ENCODE data around the gene SPDL1.
"Not testable (repeated sequence)": the region's sequence is repeated elsewhere in the genome, so short reads cannot be mapped to it uniquely, and the experiment has no call there.

Gene SPDL1

DNA sequence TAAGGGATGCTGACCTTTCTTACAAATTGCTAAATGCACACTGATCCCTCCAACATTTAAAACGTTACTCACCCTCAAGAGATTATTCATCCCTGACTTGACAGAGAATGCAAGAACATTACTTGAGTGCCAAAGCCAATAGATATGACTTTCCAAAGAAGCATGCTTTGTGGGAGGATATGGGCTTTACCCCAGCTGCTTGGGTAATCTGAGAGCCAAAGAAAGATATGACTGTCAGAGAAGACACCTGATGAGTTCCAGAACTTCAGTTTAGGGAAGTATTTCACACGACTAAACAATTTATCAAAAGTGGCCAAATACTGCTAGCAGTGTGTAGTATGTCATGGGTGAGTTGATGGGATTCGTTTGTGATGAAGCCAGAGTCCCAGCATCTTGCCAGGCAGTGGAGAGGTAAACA is 7.4 kb upstream of the SPDL1 start:
- peak; percentile 91 for DNase-seq

DNA sequence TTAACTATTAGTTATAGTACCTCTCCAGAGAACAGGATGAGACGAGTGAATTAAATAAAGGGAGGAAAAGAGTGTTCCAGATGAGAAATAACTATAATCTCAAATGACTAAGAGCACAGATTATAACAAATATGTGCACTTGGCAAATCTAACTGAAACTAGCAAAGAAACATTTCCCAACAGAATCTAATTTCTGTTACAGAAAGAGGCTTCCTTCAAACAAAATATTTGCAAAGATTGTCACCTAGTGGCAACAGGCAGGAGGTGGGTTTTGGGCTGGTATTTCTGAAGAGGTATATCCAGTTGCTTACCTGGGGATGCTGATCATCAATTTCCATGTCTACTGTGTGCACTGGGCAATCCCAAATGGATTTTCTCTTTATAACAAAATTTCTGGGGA is 5.6 kb upstream of the SPDL1 start:
- peak; percentile 51 for DNase-seq

DNA sequence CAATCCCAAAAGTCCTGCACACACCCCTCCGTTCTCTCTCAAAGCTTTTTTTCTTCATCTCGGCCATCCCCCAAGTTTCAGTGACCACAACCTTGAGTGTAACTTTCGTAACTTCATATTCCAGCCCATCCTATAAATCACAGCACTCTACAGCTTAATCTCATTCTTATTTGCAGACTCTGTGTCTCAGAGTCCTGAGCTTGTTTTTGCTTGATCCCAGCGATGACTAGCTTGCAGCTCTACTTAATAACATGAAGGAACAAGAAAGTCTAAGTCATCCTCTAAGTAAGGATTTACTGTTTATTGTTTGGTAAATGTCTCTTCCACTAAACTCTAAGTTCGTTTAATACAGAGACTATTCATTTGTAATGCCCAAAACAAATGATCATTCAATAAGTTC is 2.6 kb upstream of the SPDL1 start:
- no peak for DNase-seq

DNA sequence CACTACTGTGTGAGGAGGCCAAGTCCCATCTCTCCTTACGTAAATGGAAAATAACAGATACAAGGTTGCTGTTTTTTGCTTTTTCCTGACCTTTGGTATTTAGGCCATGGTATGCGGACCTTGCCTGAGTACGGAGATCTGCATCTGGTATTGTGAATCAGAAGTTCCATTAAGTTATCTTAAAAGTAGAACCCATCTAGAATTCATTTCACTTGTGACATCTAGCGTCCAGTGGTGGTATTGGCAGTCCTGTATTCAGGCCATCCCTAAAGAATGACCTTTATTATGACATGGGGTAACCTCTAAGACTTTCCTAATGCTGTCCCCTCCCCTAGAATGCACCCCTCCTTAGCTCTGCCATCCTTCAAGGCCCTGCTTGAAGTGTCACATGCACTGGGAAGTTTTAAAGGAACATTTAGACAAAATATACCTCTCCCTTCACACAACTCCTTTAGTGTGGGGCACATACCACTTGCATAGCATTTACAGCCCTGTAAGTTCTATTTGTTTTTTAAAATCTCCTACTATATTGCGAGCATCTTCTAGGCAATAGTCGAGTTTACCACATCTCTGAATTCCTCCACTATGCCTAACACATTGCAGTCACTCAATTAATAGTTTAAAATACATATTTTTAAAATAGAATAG is 1.9 kb upstream of the SPDL1 start:
- DNase-seq, result peak; percentile 70

DNA sequence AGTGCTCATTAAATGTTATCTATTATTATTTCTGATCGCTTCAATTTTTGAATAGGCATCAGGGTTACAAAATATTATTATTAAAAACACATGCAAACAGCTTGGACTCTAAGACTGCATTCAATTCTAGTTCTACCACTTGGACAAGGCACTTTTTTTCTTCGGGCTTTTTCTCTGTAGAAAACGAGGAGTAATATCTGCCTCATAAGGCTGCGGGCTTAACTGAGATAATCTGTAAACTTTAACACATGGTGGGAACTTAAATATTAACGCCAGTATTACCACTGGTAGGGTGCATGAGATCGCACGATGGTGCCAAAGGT is 511 bp upstream of the SPDL1 start:
- no peak for DNase-seq

DNA sequence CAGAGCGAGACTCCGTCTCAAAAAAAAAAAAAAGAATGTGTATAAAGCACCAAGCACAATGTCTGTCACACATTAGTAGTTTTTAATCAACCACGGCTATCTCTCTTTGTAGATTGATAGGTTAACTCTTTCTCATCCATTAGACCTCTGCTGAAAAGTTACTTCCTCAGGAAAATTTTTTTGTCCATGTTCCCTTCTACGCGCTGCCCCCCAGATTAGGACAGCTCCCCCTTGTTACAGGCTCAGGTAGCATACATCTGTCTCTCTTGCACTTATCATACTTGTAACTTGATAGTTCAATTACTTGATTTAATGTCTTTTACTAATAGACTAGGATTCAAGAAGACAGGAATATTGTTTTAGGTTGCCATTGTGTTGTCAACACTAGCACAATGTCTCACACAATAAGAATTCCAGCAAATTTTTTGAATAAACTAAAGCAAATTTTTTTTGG is 1.5 kb downstream of the SPDL1 start:
- DNase-seq, result no peak

DNA sequence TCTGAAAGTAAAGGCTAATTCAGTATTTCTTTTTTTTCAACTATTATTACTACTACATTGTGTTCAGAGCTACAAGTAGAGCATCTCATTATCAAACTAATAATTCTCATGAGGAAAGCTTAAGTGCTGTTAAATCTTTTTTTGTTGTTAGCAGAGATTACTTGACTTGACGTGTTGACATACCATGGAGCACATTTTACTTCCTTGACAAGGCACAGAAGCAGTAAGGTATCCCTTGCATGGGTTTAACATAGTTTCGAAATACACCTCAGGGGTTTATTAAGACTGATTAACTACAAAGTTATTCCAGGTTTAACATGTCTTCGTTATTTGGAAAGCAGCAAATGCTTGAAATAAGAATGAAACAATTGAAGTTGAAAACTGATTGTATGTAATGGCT is 7.0 kb downstream of the SPDL1 start:
- DNase-seq, result no peak

DNA sequence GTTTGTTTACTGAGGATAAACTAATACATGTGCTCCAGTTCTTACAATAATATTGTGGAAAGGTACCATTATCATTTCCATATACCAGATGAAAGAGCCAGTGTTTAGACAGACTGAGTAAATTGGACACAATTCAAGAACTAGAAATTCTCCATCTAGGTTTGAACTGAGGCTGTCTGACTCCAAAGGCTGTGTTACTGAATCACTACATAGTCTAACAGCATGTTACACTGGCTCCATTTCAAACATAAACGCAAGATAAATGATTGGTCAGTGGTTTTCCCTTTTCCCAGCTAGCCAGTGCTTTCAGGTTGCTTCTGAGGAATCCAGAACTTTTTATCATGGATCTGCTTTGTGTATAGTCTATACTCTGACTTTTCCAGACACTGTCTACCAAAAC is 8.1 kb downstream of the SPDL1 start:
- DNase-seq, result no peak

DNA sequence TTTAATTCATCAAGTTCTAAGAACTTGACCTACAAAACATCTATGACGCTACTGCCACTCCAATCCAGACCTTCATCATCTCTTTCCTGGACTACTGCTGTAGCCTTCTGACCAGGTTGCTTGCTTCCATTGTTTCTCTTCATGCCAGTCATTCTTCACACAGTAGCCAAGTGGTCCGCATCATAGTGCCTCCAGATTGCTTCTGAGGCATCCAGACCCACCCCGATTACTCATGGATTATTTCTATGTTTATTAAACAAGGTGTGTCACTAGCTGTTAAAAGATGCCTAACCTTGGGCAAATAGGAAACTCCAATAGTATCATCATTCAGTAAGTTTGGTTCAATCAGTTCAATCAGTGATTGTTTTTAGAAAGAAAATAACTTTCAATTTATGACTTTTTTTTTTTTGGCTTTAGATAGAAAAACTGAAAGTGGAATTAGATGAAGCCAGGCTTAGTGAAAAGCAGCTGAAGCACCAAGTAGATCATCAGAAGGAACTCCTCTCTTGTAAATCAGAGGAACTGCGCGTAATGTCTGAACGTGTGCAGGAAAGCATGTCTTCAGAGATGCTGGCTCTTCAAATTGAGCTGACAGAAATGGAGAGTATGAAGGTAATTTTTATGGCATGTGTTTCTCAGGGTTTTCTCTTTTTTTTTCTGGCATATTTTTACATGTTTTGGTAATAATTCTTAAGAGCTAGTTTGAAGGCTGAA is 9.5 kb downstream of the SPDL1 start:
- no peak for DNase-seq

DNA sequence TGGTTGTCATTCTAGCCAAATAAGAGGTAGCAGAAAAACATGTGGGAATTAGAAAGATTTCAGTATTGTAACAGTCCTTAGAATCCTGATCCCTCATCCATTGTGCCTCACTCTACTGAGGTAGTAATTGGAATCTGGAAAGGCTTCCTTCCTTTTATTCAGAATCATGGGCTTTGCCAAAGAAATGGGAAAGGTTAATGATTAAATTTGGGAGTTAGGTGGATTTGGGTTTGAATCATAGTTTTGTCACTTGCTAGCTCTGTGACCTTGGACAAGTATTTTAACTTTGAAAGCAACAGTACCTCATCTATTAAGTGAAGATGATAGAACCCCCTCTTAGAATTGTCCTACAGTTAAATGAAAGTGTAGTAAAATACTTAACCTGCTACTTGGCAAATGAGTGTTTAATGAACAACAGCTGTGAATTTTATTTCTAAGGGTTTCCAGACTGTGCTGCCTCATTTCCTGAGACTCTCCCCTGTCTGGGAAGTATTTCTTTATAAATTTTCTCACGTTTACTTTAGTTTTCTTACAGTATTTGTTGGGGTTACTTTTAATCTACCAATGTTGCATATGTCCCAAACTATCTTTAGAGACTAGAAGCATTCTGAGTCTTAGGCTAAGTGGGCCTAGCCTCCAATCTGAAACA is 11.7 kb downstream of the SPDL1 start:
- DNase-seq, result peak; percentile 18

DNA sequence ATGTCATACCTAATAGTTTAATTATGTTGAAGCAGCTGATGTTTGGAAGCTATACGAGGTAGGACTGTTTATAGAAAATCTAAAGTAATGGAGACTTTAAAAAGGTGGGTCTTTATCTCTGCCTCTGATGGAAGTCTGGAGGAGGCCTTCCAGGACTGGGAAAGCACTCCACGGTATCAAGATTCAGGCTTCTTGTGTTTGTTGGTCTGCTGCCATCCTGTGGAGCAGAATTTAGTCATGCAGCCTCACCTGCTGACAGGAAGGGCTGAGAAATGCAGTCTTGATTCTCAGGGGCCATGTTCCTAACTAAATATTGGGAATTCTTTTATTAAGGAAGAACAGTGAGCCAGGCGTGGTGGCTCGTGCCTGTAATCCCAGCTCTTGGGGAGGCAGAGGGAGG is 15.9 kb downstream of the SPDL1 start:
- DNase-seq, result no peak

DNA sequence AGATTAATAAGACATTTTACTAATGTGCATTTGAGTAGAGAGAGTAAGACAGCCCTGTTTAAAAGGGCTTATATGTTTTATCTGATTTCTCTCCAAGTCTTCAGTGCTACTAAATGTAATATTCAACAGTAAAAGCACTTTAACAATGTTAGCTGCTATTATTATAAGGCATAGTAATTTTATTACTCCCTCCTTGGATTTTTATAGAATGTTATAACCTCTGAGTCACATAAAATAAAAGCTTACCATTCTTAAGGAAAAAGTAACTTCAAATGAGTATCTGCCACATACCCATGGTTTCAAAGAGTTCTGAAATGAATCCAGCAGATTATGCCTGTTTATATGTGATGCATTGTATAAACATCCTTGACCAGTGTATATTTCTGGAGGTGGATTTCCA is 19.0 kb downstream of the SPDL1 start:
- DNase-seq, result peak; percentile 60

DNA sequence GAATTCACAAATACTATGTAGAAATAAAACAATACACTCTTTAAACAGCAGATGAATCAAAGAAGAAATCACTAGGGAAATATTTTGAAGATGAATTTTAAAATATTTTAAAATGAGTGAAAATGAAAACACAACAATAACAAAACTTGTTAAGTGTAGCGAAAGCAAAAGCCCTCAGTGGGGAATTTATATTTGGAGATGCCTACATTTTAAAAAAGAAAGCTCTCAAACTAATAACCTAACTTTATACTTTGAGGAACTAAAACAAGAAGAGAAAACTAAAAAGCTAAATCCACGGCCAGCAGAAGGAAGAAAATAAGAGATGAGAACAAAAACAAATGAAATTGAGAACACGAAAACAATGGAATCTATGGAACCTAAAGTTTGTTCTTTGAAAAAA is 22.7 kb downstream of the SPDL1 start:
- no peak for DNase-seq

DNA sequence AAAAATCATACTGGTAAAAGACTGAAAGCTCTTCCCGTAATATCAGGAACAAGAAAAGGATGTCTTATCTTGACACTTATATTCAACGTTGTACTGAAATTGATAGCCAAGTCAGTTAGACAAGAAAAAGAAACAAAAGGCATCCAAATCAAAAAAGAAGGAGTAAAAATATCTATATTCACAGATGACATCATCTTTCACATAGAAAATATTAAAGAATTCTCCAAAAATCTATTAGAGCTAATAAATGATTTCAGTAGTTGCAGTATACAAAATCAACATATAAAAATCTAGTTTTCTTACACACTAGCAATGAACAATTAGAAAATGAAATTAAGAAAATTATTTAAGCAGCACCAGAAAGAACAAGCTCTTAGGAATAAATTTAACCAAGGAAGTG is 24.3 kb downstream of the SPDL1 start:
- DNase-seq, result no peak

DNA sequence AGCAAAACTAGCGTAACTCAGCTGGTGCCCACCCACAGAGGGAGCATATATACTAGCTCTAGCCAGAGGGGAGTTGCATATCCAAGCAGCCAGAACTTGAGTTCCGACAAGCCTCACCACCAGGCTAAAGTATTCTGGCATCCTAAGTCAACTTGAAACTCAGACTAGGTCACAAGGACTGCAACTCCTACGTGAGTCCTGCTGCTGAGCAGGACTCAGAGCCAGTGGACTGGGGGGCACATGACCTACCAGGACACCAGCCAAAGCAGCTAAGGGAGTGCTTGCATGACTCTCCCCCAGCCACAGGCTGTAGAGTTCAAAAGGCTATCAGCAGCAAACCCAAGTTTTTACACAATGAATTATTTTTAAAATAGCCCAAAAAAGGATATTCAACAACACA is 26.1 kb downstream of the SPDL1 start:
- no peak for DNase-seq

DNA sequence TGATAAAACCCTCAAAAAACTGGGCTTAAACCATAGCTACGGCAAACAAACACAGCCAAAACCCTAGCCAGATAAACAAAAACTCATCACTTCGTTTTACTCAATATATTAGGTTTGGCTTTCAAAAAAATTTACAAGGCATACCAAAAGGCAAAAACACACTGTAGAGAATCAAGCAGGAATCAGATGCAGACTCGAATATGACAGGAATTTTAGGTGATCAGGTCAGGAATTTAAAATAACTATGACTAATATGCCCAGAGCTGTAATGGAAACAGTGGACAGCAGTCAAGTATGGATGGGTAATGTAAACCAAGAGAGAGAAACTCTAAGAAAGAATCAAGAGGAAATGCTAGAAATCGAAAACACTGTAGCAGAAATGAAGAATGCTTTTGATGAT is 27.0 kb downstream of the SPDL1 start:
- peak; percentile 45 for DNase-seq

DNA sequence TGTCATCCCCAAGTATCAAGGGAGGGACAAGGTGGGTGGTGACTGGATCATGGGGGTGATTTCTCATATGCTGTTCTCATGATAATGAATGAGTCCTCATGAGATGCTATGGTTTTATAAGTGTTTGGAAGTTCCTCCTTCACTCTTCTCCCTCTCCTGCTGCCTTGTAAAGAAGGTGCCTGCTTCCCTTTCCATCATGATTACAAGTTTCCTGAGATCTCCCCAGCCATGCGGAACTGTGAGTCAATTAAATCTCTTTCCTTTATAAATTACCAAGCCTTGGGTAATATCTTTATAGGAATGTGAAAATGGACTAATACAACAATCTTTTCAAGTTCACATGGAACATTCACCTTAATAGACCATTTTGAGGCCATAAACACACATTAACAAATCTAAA is 32.0 kb downstream of the SPDL1 start:
- DNase-seq, result no peak

DNA sequence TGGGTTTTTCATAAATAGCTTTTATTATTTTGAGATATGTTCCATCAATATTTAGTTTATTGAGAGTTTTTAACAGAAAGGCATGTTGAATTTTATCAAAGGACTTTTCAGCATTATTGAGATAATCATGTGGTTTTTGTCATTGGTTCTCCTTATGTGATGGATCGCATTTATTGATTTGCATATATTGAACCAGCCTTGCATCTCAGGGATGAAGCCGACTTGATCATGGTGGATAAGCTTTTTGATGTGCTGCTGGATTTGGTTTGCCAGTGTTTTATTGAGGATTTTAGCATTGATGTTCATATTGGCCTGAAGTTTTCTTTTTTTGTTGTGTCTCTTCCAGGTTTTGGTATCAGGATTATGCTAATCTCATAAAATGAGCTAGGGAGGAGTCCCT is 40.7 kb downstream of the SPDL1 start:
- not testable (repeated sequence) for DNase-seq

DNA sequence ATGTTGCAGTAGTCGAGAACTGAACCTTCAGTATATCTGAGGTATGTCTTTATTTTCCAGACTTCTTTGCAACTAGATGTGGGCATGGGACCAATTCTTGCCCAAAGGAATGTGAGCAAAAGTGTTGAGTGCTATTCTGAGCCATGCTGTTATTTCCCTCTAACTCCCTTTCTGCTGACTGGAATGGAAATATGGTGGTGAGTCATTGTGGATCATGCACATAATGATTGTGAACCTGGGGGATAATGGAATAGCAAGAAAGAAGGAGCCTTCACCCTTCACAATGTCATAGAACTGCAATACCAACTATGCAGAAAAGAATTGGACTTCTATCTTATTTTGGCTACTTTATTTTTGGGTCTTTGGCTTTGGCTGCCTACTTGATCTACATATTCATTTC is 43.2 kb downstream of the SPDL1 start:
- DNase-seq, result peak; percentile 97

DNA sequence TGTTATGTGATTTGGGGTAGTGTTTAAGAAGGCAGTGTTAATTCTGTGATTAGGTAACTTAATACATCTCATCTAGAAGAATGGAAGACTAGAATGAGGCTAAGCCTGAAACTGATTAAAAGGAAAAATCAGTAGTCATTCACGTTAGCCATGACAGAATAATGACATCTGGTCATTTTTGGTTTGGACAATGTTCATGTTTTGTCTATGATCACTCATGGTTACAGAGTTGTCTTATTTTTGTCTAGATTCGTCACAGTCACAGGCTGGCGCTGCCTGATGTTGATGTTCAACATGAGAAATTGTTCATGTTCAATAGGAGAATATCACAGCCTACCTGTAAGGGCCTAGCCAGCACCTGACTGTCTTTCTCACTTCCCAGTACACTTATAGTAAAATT is 44.0 kb downstream of the SPDL1 start:
- DNase-seq, result no peak

DNA sequence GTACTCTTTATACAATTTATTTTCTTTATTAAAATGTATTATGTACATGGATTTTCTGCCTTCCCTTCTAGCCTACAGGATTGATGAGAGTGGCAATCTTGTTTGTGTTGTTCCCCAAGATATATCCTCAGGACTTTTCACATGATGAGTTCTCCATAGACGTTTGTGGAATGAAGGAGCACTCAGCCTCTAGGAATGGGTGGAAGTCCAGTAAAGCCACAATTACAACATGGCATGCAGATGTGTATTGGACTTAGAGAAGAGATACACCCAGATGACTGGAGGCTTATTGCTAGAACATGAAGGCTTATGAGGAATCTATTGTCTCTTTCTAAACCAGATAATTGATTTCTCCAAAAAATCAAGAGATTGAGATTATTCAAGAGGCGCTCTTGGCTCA is 45.3 kb downstream of the SPDL1 start:
- peak; percentile 85 for DNase-seq

DNA sequence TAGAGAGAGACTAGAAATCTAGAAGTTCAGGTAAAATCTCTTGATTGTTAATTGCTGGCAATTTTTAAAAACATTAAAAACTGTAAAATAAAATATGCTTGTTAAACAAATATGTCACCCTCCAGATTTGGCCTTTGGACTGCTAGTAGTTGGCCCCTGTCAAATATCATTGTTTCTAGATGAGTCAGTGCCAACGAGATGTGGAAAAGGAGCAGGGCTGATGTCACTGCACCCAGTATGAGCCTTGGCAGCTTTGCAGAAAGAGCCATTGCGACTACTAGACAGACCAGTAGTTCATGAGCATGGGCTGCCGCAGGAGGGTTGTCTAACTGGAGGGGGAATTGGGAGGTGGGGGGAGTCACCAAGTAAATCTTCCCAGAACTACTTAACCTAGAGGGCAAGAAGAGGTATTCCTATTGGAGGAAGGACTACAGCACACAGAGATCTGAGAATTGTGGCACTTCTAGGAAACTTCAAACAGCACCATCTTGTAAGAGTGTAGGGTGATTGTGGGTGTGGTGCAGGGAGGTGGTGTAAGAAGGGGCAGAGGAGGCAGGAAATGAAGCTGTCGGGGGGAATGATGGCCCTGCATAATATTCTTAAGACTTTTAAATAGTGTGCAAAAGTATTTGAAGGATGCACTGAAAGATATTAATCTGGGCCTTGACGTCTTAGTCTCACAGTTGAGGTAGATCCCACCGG is 46.4 kb downstream of the SPDL1 start:
- peak; percentile 90 for DNase-seq

DNA sequence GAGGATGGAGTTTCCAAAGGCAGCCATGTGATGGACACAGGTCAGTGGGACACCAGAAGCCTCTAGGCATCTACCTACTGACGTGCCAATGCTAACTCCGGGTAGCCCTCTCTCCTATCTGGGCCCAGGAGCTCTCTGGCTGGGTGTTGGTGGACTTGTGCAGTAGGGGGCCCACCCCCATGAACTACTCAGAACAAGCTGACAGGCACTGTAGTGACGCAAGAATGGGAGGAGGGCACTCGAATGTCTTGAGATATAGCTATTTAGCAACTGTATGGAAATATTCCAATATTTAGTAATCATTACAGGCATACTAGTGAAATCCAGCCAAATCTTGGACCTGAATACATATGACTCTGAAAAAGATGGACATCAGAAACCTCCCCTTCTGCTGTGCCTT is 47.8 kb downstream of the SPDL1 start:
- DNase-seq, result peak; percentile 34

DNA sequence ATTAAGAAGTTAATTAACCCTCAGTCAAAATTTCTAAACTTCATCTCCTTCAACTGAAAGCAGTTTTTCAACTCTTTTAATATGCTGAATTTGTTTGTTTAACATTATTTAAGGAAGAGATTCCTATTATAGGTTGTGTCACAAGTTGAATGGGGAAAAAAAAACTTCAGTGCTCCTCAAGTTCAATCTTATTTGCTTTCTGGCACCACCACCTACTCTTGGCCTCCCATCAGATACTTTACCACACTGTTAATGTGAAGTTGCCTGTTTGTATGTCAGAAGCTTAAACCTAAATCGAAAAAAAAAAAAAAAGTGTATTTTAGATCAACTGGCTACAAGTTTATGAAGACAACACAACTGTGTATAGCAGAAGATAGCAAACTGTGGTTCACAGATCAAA is 49.4 kb downstream of the SPDL1 start:
- no peak for DNase-seq
